ENCODE data around the gene GRIP2.

Gene GRIP2

DNA sequence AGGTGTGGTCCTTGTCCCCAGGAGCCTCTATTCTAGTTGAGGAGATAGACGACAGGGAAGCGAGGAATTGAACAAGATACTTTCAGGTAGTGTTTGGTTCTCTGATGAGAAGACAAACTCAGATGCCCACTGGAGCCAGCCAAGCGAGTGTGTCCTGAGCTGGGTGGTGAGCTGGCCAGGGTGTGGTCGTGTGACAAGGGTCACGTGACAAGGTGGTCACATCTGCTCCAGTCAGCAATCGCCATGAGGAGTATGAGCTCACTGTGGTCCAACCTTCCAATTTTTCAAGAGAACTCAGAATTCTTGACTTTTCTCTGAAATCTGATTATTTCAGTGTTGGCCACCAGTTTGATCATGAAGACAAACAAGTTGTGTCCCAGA lies 98.2 kb downstream of the GRIP2 start:
- DNase-seq (ENCODE audit: extremely low spot score, insufficient read length, low read depth) (no peak), FAIRE-seq (no peak)

DNA sequence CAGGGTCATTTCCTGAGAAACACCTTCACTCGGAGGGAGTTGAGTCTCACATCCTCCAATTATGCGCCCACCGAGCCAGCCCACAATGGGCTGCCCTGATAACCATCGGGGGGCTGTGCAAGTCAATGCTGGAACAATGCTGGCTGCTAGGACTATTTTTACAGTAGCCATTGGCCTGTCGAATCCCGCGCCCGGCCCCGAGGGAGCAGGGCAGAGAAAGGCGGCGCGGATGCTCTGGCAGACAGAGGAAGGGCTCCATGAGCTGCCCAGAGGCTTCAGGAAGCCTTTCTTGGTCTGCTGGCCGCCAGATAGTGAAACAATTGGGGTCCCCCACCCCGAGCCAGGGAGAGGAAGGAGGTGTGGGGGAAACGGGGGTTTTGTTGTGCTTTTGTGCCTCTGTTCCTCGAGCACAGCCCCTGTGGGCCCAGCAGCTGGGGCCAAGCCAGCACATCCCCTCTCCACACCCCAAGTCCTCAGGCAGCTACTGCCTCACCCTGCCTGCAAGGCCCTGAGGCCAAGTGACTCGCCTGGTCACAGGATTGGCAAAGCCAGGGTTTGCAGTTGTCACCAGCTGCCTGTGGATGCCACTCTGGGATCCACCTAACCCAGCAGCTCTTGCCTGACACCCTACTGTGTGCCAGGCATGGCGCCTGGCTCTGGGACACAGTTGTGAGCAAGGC lies 98.8 kb downstream of the GRIP2 start:
- FAIRE-seq = no peak
- no peak for DNase-seq (ENCODE audit: extremely low spot score, insufficient read length, low read depth)

DNA sequence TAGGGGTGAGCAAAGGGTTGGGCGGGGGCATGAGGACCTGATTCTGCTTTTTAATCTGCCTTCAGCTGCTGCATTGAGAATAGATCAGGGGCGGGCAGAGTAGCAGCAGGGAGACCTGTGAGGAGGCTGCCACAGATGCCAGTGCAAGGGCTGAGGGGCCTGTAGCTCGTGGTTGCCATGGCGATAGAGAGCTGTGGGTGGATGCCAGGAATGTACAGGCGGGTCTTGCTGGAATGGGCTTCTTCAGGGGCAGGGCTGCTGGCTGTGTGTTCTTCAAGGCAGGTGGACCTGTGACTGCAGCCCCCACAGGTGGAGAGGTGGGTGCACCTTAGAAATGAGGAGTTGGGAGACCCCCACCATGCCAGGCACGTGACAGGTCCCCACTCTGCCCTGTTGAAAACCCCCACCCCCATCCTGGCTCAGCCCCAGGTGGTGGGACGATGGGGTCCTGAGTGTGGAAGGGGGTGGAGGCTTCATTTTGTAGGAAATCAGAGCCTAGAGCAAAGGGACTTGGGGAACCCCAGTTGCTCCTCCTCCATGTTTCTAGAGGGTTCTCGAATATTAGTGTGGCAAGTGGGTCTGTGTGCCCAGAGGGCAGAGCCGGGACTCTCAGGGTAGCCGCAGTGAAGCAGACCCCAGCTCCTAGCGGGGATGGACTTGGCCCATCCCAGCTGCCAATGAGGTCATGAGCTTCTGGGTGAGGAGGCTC lies 99.5 kb downstream of the GRIP2 start:
- DNase-seq (ENCODE audit: extremely low spot score, insufficient read length, low read depth) (no peak), FAIRE-seq (no peak)

DNA sequence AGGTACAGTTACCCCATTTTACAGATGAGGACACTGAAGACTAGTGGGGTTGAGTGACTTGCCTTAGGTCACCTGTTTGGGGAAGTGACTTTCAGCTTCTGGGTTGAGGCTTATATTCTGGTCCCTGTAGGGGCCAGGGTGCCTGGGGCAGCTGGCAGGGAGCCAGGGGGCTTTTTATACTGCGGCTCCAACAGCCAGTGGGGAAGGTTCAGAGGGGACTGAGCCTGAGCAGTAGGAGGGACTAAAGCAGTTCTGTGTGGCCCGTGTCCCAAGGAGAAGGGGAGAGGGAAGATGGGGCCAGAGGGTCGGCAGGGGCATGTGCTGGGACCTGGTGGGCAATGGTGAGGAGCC lies 100.0 kb downstream of the GRIP2 start:
- FAIRE-seq (no peak), DNase-seq (ENCODE audit: extremely low spot score, insufficient read length, low read depth) (no peak)

DNA sequence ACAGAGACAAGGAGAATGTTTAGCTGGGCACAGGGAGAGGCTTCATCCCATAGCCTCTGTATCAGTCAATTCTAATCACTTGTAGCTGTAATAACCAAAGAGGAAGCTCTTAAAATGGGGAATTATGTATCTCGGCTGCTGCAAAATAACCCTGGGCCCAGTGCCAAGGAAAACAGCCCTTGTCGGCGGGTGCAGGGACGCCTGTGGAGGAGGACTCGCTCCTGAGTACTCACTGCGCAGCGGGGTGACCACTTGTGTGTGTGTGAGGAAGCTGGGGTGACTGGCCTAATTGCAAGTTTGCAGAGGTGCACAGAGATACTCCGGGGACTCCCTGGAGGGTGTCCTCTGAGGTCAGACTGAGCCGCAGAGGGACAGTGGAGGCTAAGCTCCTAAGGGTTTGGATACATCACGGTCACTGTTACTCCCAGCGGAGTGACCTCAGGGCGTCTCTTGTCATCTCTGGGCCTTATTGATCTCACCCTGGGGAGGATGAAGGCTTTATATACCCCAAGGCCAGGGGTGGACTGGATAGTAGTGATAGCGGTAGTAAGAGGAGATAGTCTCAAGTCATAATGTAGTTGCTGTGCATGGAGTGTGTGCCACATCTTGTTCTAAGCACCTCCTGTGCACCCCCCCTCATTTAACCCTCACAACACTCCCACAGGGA lies 100.5 kb downstream of the GRIP2 start:
- DNase-seq (ENCODE audit: extremely low spot score, insufficient read length, low read depth) = no peak
- no peak for FAIRE-seq
